ENCODE data around the gene MIF4GD. TPM values are rescaled to one million over a fixed set of nuclear protein-coding genes. Genes with fewer than 3 reads are reported as not detected.

The MIF4GD gene
- total and polyA plus RNA-seq, 10 of the 15 experiments (the other 5 are each of a cell fraction or from before 2014, with no cell fraction given): 22.8 to 96.2 (median 60.1) TPM

GRCh38 chr17:75239778-75240393, 31.1 kb downstream of the MIF4GD start:
- in situ Hi-C loops (cut with MboI): no loop called here
- ATAC-seq (no peak), FAIRE-seq (no peak), DNase-seq (ENCODE audit: low read depth, low spot score) (no peak)
- no peaks in the 10 kb centered on the region for H3K9me3 ChIP-seq (replicated peaks; ENCODE audit: control insufficient read depth, insufficient read depth, low read length)
- no peak overlapping the region for H3K4me2 ChIP-seq (ENCODE audit: control insufficient read depth, insufficient read depth)
- no peak overlapping the region for H3K4me3 ChIP-seq
- H3K79me2 ChIP-seq (ENCODE audit: control insufficient read depth, insufficient read depth, low read length): no peaks in the 10 kb centered on the region; the same call in 1 of the 2 replicates
- H3K36me3 ChIP-seq (ENCODE audit: control insufficient read depth in 2 of 2, insufficient read depth in 2 of 2, low read length in 1 of 2): peaks cover 63 to 65% of the 10 kb centered on the region in 2 experiments
- no peaks in the 10 kb centered on the region for H3K27me3 ChIP-seq (replicated peaks in 1 of 2; ENCODE audit: control insufficient read depth in 2 of 2, insufficient read depth in 2 of 2, low read length in 1 of 2)
- no peaks in the 10 kb centered on the region; the same call in 1 of the 2 replicates for H4K20me1 ChIP-seq (ENCODE audit: control insufficient read depth, insufficient read depth)
- BruUV-seq (replicated peaks): no TSS peak
- no peak overlapping the region for H3K27ac ChIP-seq (ENCODE audit: control insufficient read depth, insufficient read depth)
- no peak overlapping the region for H3K9ac ChIP-seq (ENCODE audit: control insufficient read depth, insufficient read depth, low read length)
- no peak for TF ChIP-seq POLR2AphosphoS5 (IDR thresholded peaks at IDR 0.05; ENCODE audit: low read length)
- no peak for TF ChIP-seq JUNB (IDR thresholded peaks at IDR 0.05)
- no peak for TF ChIP-seq IKZF1 (conservative IDR thresholded peaks at IDR 0.05)
- TF ChIP-seq GABPA (IDR thresholded peaks at IDR 0.05; ENCODE audit: low read depth): no peak
- TF ChIP-seq FOXM1 (IDR thresholded peaks at IDR 0.05; ENCODE audit: low read depth, low read length): no peak
- no peak for TF ChIP-seq KDM1A (IDR thresholded peaks at IDR 0.05; ENCODE audit: borderline replicate concordance)
- no peak for TF ChIP-seq WRNIP1 (IDR thresholded peaks at IDR 0.05; ENCODE audit: borderline replicate concordance, low read depth, low read length)
- no peak for TF ChIP-seq NFYB (IDR thresholded peaks at IDR 0.05; ENCODE audit: insufficient read depth, low read depth, low read length)
- no peak for TF ChIP-seq FOS (IDR thresholded peaks at IDR 0.05; ENCODE audit: borderline replicate concordance, extremely low read depth, insufficient read length)
- intact Hi-C loops (cut with micrococcal nuclease; ENCODE audit: unreplicated experiment): loop anchor here (1.0 kb wide), 1 partner anchor 172 kb away; no protein-coding TSS in a partner anchor
- CTCF ChIA-PET: interaction anchor here (0.6 to 4.3 kb wide), 24 partner anchors 10 to 278 kb away, joined by 3 to 34 read pairs (median 4); partner anchors contain the start of genes GGA3, MIF4GD, MRPS7 and NUP85
- WGBS (ENCODE audit: insufficient coverage, insufficient replicate concordance, low lambda C conversion rate, missing lambda C conversion rate): 99% methylated on average over 20 of the region's 23 CpGs
- RAD21 ChIA-PET (ENCODE audit: unreplicated experiment): interaction anchor here (0.7 to 1.6 kb wide), 12 partner anchors 20 to 279 kb away, joined by 3 to 9 read pairs (median 4); partner anchors contain the start of genes MIF4GD and NUP85
- H2AFZ ChIP-seq (ENCODE audit: control insufficient read depth, low read depth, low read length): no peak overlapping the region
- POLR2A ChIA-PET: interaction anchor here (0.6 to 1.2 kb wide), 4 partner anchors 23 to 135 kb away, joined by 3 to 5 read pairs (median 4); partner anchors contain the start of gene MIF4GD
- peaks cover 39% of the 10 kb centered on the region for H3K4me1 ChIP-seq (ENCODE audit: control insufficient read depth, insufficient read depth, low read length)
- SMC1A ChIA-PET (ENCODE audit: uncharacterized antibody, unreplicated experiment): interaction anchor here (1.0 to 2.3 kb wide), 6 partner anchors 10 to 126 kb away, joined by 3 to 10 read pairs (median 5); partner anchors contain the start of genes GGA3, MIF4GD and MRPS7
